ENCODE measurements around the gene HBA2.
A peak's percentile ranks its signal among the peaks of the same experiment; 100 is the strongest.
"Not testable (repeated sequence)": the region's sequence is repeated elsewhere in the genome, so short reads cannot be mapped to it uniquely, and the experiment has no call there.

Gene HBA2

GRCh38 chr16:155031-155398, 17.7 kb upstream of the HBA2 start:
- no peak for DNase-seq

- DNase-seq: no peak
Observed at GRCh38 chr16:159136-159849, 13.4 kb upstream of the HBA2 start.

GRCh38 chr16:160242-160641, 12.4 kb upstream of the HBA2 start:
- not testable (repeated sequence) for DNase-seq

GRCh38 chr16:160691-161190, 11.9 kb upstream of the HBA2 start:
- DNase-seq: no peak

GRCh38 chr16:162271-162991, 10.2 kb upstream of the HBA2 start:
- no peak for DNase-seq

GRCh38 chr16:163139-163538, 9.5 kb upstream of the HBA2 start:
- not testable (repeated sequence) for DNase-seq

GRCh38 chr16:163696-164095, 9.0 kb upstream of the HBA2 start:
- not testable (repeated sequence) for DNase-seq

GRCh38 chr16:164134-164823, 8.4 kb upstream of the HBA2 start:
- not testable (repeated sequence) for DNase-seq

GRCh38 chr16:164827-165538, 7.7 kb upstream of the HBA2 start:
- DNase-seq: no peak

- DNase-seq: no peak
Observed at GRCh38 chr16:165539-166374, 6.9 kb upstream of the HBA2 start, which contains the start of gene HBM. HBM (plus strand) TSS chr16:165978; CDS start chr16:165998, 20 bp downstream.

GRCh38 chr16:166375-167121, 6.1 kb upstream of the HBA2 start:
- DNase-seq: no peak

- no peak for DNase-seq
Observed at GRCh38 chr16:167122-167690, 5.5 kb upstream of the HBA2 start.

- DNase-seq: no peak
Observed at GRCh38 chr16:168424-168823, 4.3 kb upstream of the HBA2 start.

GRCh38 chr16:169014-169413, 3.7 kb upstream of the HBA2 start:
- DNase-seq: no peak

- DNase-seq: peak; percentile 38
Observed at GRCh38 chr16:170088-170507, 2.6 kb upstream of the HBA2 start.

GRCh38 chr16:170788-171187, 1.9 kb upstream of the HBA2 start:
- DNase-seq: no peak

- not testable (repeated sequence) for DNase-seq
Observed at GRCh38 chr16:173211-173854, 657 bp downstream of the HBA2 start.

- DNase-seq: peak; percentile 35
Observed at GRCh38 chr16:173928-174769, 1.5 kb downstream of the HBA2 start.

Data from fibroblast of skin of scalp (primary cell).